ENCODE results near the gene IFITM2.

- TF ChIP-seq POLR2A (IDR thresholded peaks at IDR 0.05), result no peak
- TF ChIP-seq CTCF (IDR thresholded peaks at IDR 0.05), result no peak
These were observed 26.0 kb upstream of the IFITM2 start for GRCh38 chr11:281486-282161.
